NT2/D1 (cell line): ENCODE measurements around the gene FMN2.

Source experiments
- DNase-seq: peaks from one replicate; pipeline ENCODE4 v3.0.0-alpha.2; 2011; ENCODE audit warnings: low read depth, low spot score
- H3K27me3 ChIP-seq: 2 replicates; pipeline ENCODE4 v1.6.0; 2011; ENCODE audit warnings: mild to moderate bottlenecking; ENCODE audit not compliant: insufficient read length, insufficient read depth
- H3K36me3 ChIP-seq: 2 replicates; pipeline ENCODE4 v1.6.1; 2011; ENCODE audit warnings: mild to moderate bottlenecking, low read length, mixed read lengths; ENCODE audit not compliant: insufficient read depth, insufficient read length
- H3K4me1 ChIP-seq: 2 replicates; pipeline ENCODE4 v1.5.1; 2011; ENCODE audit not compliant: insufficient read depth, insufficient read length
- H3K4me3 ChIP-seq: 2 replicates; pipeline ENCODE4 v1.5.1; 2011; ENCODE audit warnings: low read depth; ENCODE audit not compliant: insufficient read length
- H3K9ac ChIP-seq: 2 replicates; pipeline ENCODE4 v1.6.0; 2011; ENCODE audit warnings: low read depth; ENCODE audit not compliant: insufficient read length
- H3K9me3 ChIP-seq: 2 replicates; pipeline ENCODE4 v1.5.1; 2011; ENCODE audit warnings: mild to moderate bottlenecking, low read length; ENCODE audit not compliant: insufficient read depth
- SUZ12 ChIP-seq: IDR thresholded peaks from 2 replicates; pipeline ENCODE4 v1.6.1; 2011; ENCODE audit not compliant: insufficient read length, insufficient read depth; ENCODE audit errors: extremely low read depth
- YY1 ChIP-seq: IDR thresholded peaks from 2 replicates; pipeline ENCODE4 v1.6.1; 2011; ENCODE audit not compliant: insufficient read length, insufficient read depth
- ZNF274 ChIP-seq: IDR thresholded peaks from 2 replicates; pipeline ENCODE4 v1.6.1; 2011; ENCODE audit warnings: mild to moderate bottlenecking, low read depth, low read length

Gene FMN2

GRCh38 chr1:240217403-240217802, 125.7 kb downstream of the FMN2 start:
- Histone ChIP-seq H3K9ac (no peak overlapping the region), H3K27me3 (no peaks in the 10 kb centered on the region), H3K36me3 (no peaks in the 10 kb centered on the region), H3K9me3 (no peaks in the 10 kb centered on the region), H3K4me3 (no peak overlapping the region), H3K4me1 (no peaks in the 10 kb centered on the region)
- no peak for DNase-seq
- TF ChIP-seq ZNF274 (no peak), YY1 (no peak), SUZ12 (no peak)

GRCh38 chr1:240219104-240219503, 127.4 kb downstream of the FMN2 start:
- Histone ChIP-seq H3K4me1 (no peaks in the 10 kb centered on the region), H3K9me3 (no peaks in the 10 kb centered on the region), H3K9ac (no peak overlapping the region), H3K4me3 (no peak overlapping the region), H3K27me3 (no peaks in the 10 kb centered on the region), H3K36me3 (no peaks in the 10 kb centered on the region)
- DNase-seq: no peak
- TF ChIP-seq YY1 (no peak), SUZ12 (no peak), ZNF274 (no peak)

- TF ChIP-seq YY1 (no peak), SUZ12 (no peak)
- Histone ChIP-seq H3K9me3 (peaks cover 22% of the 10 kb centered on the region), H3K4me1 (no peaks in the 10 kb centered on the region), H3K4me3 (no peak overlapping the region), H3K27me3 (no peaks in the 10 kb centered on the region), H3K9ac (no peak overlapping the region), H3K36me3 (no peaks in the 10 kb centered on the region)
- no peak for DNase-seq
Measured at GRCh38 chr1:240226102-240226501, 134.4 kb downstream of the FMN2 start.

- Histone ChIP-seq H3K36me3 (no peaks in the 10 kb centered on the region), H3K4me1 (no peaks in the 10 kb centered on the region), H3K4me3 (no peak overlapping the region), H3K9me3 (peaks cover 16% of the 10 kb centered on the region), H3K9ac (no peak overlapping the region), H3K27me3 (no peaks in the 10 kb centered on the region)
- TF ChIP-seq ZNF274 (no peak), SUZ12 (no peak), YY1 (no peak)
- no peak for DNase-seq
Measured at GRCh38 chr1:240230816-240231215, 139.1 kb downstream of the FMN2 start.

DNA sequence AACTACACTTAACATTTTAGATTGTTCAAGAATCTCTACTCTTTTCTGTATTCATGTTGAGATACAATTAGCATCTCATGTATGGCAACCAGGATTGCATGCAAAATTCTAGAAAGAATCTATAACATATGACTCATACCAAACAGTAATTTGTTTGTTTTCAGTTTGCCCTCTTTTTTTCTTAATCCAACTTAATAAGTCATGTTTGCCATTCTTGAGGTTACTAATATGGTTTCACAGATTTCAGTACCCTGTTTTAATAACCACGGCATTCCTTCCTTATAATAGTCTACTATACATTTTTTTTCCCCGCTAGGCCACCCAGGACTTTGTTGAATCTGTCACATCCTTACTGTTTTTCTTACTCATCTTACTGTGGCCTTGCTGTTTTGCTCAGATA, 140.8 kb downstream of the FMN2 start:
- H3K27me3 ChIP-seq: no peaks in the 10 kb centered on the region
- H3K4me3 ChIP-seq: no peak overlapping the region
- H3K9ac ChIP-seq: no peak overlapping the region
- no peaks in the 10 kb centered on the region for H3K9me3 ChIP-seq
- no peaks in the 10 kb centered on the region for H3K36me3 ChIP-seq
- TF ChIP-seq YY1 (no peak), SUZ12 (no peak), ZNF274 (no peak)
- no peaks in the 10 kb centered on the region for H3K4me1 ChIP-seq
- no peak for DNase-seq

- H3K9ac ChIP-seq: no peak overlapping the region
- no peaks in the 10 kb centered on the region for H3K9me3 ChIP-seq
- no peak overlapping the region for H3K4me3 ChIP-seq
- no peaks in the 10 kb centered on the region for H3K27me3 ChIP-seq
- no peak for DNase-seq
- no peaks in the 10 kb centered on the region for H3K4me1 ChIP-seq
- no peaks in the 10 kb centered on the region for H3K36me3 ChIP-seq
- TF ChIP-seq ZNF274 (no peak), SUZ12 (no peak), YY1 (no peak)
Measured at GRCh38 chr1:240234485-240235210, 143.0 kb downstream of the FMN2 start.

DNA sequence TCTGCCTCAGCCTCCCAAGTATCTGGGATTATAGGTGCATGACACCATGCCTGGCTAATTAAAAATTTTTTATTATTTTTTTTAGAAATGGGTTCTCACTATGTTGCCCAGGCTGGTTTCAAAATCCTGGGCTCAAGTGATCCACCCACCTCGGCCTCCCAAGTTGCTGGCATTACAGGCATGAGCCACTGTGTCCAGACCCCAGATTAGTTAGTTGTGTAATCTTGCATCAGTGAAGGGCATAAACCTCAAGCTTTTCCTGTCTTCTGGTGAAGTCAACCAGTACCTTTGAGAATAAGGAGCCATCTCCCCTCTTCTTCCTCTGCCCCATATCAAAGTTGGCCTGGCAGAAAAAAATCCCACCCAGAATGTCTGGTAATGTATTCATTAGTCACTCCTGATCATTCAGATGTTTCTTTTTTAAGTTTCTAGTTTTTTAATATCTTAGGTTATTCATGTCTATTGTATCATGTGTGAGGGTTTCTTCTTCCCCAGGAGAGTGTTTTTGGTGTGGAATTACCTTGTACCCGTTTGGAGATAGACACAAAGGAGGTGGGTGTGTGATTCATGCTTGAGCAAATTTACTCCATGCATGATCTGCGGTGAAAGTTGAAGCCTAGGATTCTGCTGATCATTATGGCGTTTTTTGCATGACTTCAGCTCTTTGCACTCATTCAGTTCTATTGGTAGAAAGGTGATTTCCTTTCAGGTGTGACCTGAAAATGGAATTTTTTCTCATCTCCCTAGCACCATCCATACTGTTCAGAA, 144.0 kb downstream of the FMN2 start:
- Histone ChIP-seq H3K27me3 (no peaks in the 10 kb centered on the region), H3K9ac (no peak overlapping the region), H3K36me3 (no peaks in the 10 kb centered on the region), H3K4me3 (no peak overlapping the region), H3K9me3 (no peaks in the 10 kb centered on the region), H3K4me1 (no peaks in the 10 kb centered on the region)
- no peak for TF ChIP-seq YY1
- TF ChIP-seq SUZ12: no peak
- TF ChIP-seq ZNF274: no peak
- DNase-seq: no peak
